Esophagus (tissue), 2 donors: ENCODE results near the gene FHIT. TPM values are rescaled to one million over a fixed set of nuclear protein-coding genes. Genes with fewer than 3 reads are reported as not detected.

ENCODE experiments used
- H3K27ac ChIP-seq, 2 donors: one replicate each; pipeline ENCODE4 v1.5.1; 2013; ENCODE audit warnings: low read depth in 2 of 2, mild to moderate bottlenecking in 2 of 2, inconsistent platforms in 1 of 2, low read length in 1 of 2, moderate library complexity in 1 of 2
- H3K27me3 ChIP-seq, 2 donors: one replicate each; pipeline ENCODE4 v1.6.1; 2013; ENCODE audit warnings: low read length in 2 of 2, control low read depth in 1 of 2, mild to moderate bottlenecking in 1 of 2; ENCODE audit not compliant: insufficient read depth in 2 of 2, control insufficient read depth in 1 of 2
- H3K36me3 ChIP-seq, 2 donors: one replicate each; pipeline ENCODE4 v1.6.1; 2013; ENCODE audit warnings: low read length in 1 of 2; ENCODE audit not compliant: control insufficient read depth in 2 of 2, insufficient read depth in 2 of 2
- H3K4me1 ChIP-seq, 2 donors: one replicate each; pipeline ENCODE4 v1.6.1; 2013; ENCODE audit warnings: low read length in 1 of 2; ENCODE audit not compliant: control insufficient read depth in 2 of 2, insufficient read depth in 2 of 2
- H3K4me3 ChIP-seq, 2 donors: one replicate each; pipeline ENCODE4 v1.5.1; 2013; ENCODE audit warnings: low read length in 2 of 2, mild to moderate bottlenecking in 2 of 2, low read depth in 1 of 2, moderate library complexity in 1 of 2
- H3K9me3 ChIP-seq, 2 donors: one replicate each; pipeline ENCODE4 v1.6.1; 2013; ENCODE audit warnings: mild to moderate bottlenecking in 2 of 2, low read depth in 1 of 2, low read length in 1 of 2, moderate library complexity in 1 of 2; ENCODE audit not compliant: control insufficient read depth in 2 of 2, insufficient read depth in 1 of 2
- WGBS, 2 donors: extraction: QIAGEN DNeasy Blood & Tissue Kit; methylation state at CpG; one replicate each; pipeline ENCODE4 v1.1.7; 2013; 5-methylcytosine and 5-hydroxymethylcytosine counted together
- polyA plus RNA-seq, 2 donors: library from polyadenylated mRNA; stranded (reverse); fragments of 200-250 nt; gene quantifications; one replicate each; pipeline ENCODE4 v1.2.3, GENCODE V29; 2013
- donor health status: healthy with polysubstance abuse.
- donor health status: Bipolar disorder and iron deficiency.

Gene FHIT
- polyA plus RNA-seq, 2 donors, result 3.4 to 5.0 TPM

DNA sequence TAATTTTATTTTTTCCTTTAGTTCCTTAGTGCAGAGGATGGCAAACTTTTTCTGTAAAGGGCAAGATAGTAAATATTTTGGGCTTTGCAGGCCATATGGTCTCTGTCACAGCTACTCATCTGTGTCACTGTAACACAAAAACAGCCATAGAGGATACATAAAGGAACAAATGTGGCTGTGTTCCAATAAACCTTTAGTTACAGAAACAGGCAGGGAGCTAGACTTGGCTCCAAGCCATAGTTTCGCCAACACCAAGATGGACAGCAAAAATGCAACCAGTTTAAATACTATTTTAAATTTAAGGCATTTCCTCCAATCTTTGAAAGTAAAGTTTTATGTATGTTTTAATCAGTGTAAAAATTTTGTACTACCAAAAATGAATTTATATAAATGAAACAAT is 753.4 kb downstream of the FHIT start:
- no peak overlapping the region for H3K27ac ChIP-seq
- H3K4me3 ChIP-seq, result no peak overlapping the region
- H3K27me3 ChIP-seq, result no peaks in the 10 kb centered on the region
- H3K9me3 ChIP-seq, result no peaks in the 10 kb centered on the region
- H3K4me1 ChIP-seq, result no peaks in the 10 kb centered on the region
- H3K36me3 ChIP-seq, result no peaks in the 10 kb centered on the region
- 54 to 58% methylated on average over 1 of the region's 1 CpG for WGBS, 2 donors

DNA sequence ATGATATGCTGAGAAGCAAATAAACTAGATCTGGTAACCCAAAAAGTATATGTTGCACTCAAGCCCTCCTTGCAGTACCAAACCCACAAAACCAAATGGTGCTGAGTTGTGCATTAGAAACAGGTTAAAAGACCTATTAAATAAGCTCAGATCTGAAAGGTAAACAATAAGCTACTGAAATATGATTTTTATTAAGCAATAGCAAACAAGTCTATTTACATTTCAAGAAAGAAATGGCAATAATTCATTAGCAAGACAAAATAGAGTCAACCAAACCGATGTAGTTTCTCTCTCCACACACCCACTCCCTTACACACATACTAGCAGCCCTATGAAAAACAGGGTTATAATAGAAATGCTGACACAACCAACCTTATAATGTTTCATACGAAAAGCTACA is 760.3 kb downstream of the FHIT start:
- Histone ChIP-seq H3K9me3 (no peaks in the 10 kb centered on the region), H3K4me1 (no peaks in the 10 kb centered on the region), H3K27ac (no peak overlapping the region), H3K4me3 (no peak overlapping the region), H3K27me3 (no peaks in the 10 kb centered on the region), H3K36me3 (no peaks in the 10 kb centered on the region)
- 67 to 69% methylated on average over 2 of the region's 2 CpGs for WGBS, 2 donors

DNA sequence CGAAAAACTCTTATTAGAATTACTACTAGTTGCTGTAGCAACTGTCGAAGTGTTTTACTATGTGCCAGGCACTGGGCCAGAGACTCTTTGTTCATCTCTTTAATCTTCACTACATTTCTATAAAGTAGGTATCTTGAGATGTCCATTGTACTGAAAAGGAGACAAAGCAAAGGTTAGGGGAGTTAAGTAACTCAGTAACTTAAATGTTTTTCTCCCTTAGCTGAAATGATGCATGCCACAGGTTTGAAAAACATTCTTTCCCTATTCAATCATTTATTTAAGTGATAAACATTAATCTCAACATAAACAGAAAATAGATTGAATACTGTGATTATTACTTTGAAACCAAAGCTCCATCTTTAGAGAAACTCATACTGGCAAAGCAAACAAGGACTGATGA is 776.2 kb downstream of the FHIT start:
- Histone ChIP-seq H3K9me3 (no peaks in the 10 kb centered on the region), H3K4me3 (no peak overlapping the region), H3K4me1 (no peaks in the 10 kb centered on the region), H3K27ac (no peak overlapping the region), H3K27me3 (no peaks in the 10 kb centered on the region), H3K36me3 (no peaks in the 10 kb centered on the region)
- 28 to 64% methylated on average over 2 of the region's 2 CpGs for WGBS, 2 donors

DNA sequence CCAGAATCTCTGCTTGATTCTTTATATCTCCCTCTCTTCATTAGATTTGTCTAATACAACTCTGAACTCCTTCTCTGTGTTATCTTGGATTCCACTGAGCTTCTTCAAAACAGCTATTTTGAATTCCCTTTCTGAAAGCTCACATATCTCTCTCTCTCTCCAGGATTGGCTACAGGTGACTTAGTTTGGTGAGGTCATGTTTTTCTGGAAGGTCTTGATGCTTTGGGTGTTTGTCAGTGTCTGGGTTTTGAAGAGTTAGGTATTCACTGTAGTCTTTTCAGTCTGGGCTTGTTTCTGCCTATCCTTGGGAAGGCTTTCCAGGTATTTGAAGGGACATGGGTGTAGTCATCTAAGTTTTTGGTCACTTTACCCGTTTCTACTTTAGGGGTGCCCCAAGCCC is 781.8 kb downstream of the FHIT start:
- Histone ChIP-seq H3K27me3 (no peaks in the 10 kb centered on the region), H3K9me3 (no peaks in the 10 kb centered on the region), H3K4me1 (no peaks in the 10 kb centered on the region), H3K4me3 (no peak overlapping the region), H3K27ac (no peak overlapping the region), H3K36me3 (no peaks in the 10 kb centered on the region)
- WGBS, 2 donors, result 84 to 90% methylated on average over 1 of the region's 1 CpG

DNA sequence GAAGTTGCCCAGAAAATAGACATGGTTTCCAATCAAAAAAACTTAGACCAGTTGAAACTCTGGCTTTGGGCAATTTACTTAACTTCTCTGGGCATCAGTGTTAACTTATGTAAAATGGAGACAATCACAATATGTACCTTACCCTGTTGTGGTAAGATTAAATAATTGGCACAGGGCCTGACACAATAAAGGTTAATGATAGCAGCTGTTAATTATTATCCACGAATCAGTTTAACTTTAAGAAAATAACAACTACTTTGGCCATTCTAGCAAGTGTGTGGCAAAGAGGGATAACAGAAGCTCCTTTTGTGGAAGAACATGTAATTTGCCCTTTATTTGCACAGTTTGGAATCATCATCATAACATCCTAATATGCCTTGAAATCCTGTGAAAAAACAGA is 787.6 kb downstream of the FHIT start:
- no peaks in the 10 kb centered on the region for H3K4me1 ChIP-seq
- 34 to 37% methylated on average over 1 of the region's 1 CpG for WGBS, 2 donors
- no peaks in the 10 kb centered on the region for H3K9me3 ChIP-seq
- no peak overlapping the region for H3K4me3 ChIP-seq
- H3K36me3 ChIP-seq, result no peaks in the 10 kb centered on the region
- no peaks in the 10 kb centered on the region for H3K27me3 ChIP-seq
- no peak overlapping the region for H3K27ac ChIP-seq

DNA sequence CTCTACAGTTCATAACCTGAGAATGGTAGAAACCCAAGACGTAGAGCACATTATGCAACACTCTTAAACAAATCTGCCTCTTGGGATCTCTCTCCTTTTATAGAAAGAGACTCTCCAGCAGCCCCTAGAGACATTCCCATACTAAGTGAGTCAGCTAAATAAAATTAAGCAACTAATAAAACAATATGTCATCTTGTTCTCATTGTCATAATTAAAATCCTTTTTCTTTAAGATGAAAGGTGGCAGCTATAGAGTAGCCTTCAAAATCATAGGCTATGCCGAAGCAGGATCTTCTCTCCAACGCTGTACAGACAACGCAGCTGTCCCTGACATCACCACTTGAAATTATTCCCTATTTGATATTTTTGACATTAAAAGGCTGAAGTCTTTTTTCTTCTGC is 790.0 kb downstream of the FHIT start:
- H3K9me3 ChIP-seq, result no peaks in the 10 kb centered on the region
- no peak overlapping the region for H3K4me3 ChIP-seq
- H3K36me3 ChIP-seq, result no peaks in the 10 kb centered on the region
- no peaks in the 10 kb centered on the region for H3K27me3 ChIP-seq
- no peak overlapping the region for H3K27ac ChIP-seq
- no peaks in the 10 kb centered on the region for H3K4me1 ChIP-seq
- 73 to 77% methylated on average over 4 of the region's 4 CpGs for WGBS, 2 donors

DNA sequence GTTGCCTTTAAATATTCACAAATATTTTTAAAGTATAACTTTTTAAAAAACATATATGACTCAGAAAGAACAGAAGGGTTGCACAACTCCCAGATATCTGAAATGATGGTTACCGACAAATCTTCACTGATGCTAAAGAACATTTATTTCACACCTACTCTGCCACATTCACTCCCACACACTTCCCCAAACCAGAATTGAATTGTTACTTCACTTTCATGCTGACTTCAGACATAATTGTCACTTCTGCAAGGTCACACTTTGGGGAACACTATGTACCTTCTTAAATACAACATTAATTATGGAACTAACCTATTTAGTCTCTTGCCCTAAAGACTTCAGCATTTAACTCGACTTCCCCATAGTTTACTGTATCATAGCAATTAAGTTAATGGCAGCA is 795.1 kb downstream of the FHIT start:
- no peaks in the 10 kb centered on the region for H3K36me3 ChIP-seq
- 56% methylated on average over 2 of the region's 2 CpGs for WGBS, 2 donors
- no peaks in the 10 kb centered on the region for H3K9me3 ChIP-seq
- H3K4me3 ChIP-seq, result no peak overlapping the region
- no peaks in the 10 kb centered on the region for H3K4me1 ChIP-seq
- no peak overlapping the region for H3K27ac ChIP-seq
- H3K27me3 ChIP-seq, result no peaks in the 10 kb centered on the region

DNA sequence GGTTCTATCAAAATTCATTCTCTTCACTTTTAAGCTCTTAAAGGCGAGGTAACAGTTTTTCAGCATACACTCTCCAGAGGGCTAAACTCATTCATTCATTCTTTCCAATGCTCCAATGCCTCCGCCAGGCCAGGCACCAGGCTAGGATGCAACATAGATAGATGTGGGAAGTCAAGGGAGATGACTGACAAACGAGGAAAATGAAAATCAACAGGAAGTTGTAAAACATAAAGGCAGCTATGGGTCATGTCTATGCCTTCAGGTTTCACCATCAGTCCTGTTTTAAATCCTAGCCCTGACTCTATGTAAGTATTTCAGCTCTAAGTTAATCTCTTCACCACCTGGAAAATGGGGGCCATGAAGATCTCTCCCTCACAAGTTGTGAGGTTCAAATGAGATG is 797.9 kb downstream of the FHIT start:
- Histone ChIP-seq H3K4me3 (no peak overlapping the region), H3K4me1 (no peaks in the 10 kb centered on the region), H3K36me3 (no peaks in the 10 kb centered on the region), H3K27ac (no peak overlapping the region), H3K9me3 (no peaks in the 10 kb centered on the region), H3K27me3 (no peaks in the 10 kb centered on the region)
- WGBS, 2 donors, result 76 to 79% methylated on average over 3 of the region's 3 CpGs

DNA sequence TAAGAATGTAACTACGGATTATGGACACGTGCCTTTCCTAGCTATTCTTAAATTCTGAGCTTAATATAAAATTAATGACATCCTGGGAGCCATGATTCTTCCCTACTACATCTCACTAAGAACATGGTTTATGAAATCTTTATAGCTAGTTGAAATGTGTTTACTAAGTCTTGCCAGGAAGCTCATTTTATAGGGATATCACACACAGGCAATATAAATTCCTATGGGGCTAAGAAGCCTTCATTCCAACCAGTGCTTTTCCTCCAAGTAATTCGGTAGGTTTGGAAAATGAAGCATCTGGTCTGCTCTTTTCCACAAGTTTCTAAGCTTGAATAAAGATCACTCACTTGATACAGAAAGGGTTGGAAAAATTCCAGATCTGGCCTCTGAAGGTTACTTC is 802.6 kb downstream of the FHIT start:
- no peak overlapping the region for H3K27ac ChIP-seq
- no peak overlapping the region for H3K4me3 ChIP-seq
- no peaks in the 10 kb centered on the region for H3K36me3 ChIP-seq
- H3K4me1 ChIP-seq, result no peaks in the 10 kb centered on the region
- WGBS, 2 donors, result 70 to 71% methylated on average over 3 of the region's 3 CpGs
- H3K27me3 ChIP-seq, result no peaks in the 10 kb centered on the region
- H3K9me3 ChIP-seq, result no peaks in the 10 kb centered on the region

DNA sequence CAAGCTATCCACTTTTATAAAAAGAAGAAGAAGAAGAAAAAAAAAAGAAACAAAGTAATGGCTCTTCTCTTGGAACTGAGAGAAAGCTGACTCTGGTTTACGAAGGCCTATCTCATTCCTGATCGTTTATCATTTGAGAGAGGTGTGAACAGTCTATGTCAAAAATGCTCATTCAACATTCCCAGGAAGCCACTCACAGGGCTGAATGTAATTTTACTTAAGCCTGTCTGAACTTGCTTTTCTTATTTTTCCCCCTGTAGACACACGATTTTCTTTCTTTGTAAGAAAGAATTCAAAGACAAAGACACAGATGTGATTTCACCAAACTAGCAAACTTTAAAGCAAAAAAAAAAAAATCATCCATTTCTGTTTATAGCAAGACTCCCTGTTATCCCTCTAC is 805.8 kb downstream of the FHIT start:
- no peaks in the 10 kb centered on the region for H3K36me3 ChIP-seq
- no peak overlapping the region for H3K4me3 ChIP-seq
- WGBS, 2 donors, result 49 to 52% methylated on average over 3 of the region's 3 CpGs
- H3K9me3 ChIP-seq, result no peaks in the 10 kb centered on the region
- H3K27me3 ChIP-seq, result no peaks in the 10 kb centered on the region
- H3K27ac ChIP-seq, result no peak overlapping the region
- H3K4me1 ChIP-seq, result no peaks in the 10 kb centered on the region
